ENCODE measurements around the gene MAP3K12. TPM values are rescaled to one million over a fixed set of nuclear protein-coding genes. Genes with fewer than 3 reads are reported as not detected.

MAP3K12 gene
- total and polyA plus RNA-seq, 10 of the 15 experiments (the other 5 are each of a cell fraction or from before 2014, with no cell fraction given): 0.45 to 14.9 (median 6.9) TPM

DNA sequence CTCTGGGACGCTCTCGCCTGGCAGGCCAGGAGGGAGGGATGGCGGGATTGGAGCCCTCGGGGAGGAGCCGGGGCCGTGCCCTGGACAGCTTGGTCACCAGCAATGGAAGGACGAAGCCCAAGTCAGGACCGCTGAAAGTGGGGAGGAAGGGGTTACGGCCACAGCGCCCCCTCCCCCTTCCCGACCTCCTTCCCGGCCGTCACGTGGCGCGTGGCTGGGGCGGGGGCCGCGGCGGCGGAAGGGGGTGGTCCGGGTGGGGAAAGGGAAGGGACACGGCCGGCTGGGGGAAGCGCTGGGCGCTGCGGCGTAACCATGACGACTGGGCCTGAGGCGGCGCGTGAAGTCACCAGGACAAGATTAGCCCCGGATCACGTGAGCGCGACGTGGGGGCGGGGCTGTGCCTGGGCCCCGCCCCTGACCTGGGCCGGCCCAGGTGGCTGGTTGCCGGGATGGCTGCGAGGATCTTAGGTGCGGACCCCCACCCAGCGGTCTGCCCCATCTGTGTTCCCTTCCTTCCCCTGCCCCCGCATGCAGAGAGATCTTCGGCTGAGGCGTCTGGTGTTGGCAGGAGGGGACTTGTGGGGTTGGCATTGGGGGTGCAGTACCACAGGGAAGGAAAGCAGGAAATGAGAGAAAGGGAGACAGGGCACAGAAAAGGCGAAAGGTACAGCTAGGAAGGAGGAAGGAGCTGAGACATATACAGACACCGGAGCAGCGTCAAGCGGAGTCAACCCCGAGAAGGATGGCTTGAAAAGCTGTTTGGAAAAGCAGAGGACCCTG, 6.2 kb downstream of the MAP3K12 start (continued):
- TF ChIP-seq, protein P1, sequence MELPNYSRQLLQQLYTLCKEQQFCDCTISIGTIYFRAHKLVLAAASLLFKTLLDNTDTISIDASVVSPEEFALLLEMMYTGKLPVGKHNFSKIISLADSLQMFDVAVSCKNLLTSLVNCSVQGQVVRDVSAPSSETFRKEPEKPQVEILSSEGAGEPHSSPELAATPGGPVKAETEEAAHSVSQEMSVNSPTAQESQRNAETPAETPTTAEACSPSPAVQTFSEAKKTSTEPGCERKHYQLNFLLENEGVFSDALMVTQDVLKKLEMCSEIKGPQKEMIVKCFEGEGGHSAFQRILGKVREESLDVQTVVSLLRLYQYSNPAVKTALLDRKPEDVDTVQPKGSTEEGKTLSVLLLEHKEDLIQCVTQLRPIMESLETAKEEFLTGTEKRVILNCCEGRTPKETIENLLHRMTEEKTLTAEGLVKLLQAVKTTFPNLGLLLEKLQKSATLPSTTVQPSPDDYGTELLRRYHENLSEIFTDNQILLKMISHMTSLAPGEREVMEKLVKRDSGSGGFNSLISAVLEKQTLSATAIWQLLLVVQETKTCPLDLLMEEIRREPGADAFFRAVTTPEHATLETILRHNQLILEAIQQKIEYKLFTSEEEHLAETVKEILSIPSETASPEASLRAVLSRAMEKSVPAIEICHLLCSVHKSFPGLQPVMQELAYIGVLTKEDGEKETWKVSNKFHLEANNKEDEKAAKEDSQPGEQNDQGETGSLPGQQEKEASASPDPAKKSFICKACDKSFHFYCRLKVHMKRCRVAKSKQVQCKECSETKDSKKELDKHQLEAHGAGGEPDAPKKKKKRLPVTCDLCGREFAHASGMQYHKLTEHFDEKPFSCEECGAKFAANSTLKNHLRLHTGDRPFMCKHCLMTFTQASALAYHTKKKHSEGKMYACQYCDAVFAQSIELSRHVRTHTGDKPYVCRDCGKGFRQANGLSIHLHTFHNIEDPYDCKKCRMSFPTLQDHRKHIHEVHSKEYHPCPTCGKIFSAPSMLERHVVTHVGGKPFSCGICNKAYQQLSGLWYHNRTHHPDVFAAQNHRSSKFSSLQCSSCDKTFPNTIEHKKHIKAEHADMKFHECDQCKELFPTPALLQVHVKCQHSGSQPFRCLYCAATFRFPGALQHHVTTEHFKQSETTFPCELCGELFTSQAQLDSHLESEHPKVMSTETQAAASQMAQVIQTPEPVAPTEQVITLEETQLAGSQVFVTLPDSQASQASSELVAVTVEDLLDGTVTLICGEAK (IDR thresholded peaks at IDR 0.05; ENCODE audit: borderline replicate concordance): no peak
- peak; percentile 97 for TF ChIP-seq BMI1 (IDR thresholded peaks at IDR 0.05; ENCODE audit: borderline replicate concordance)
- TF ChIP-seq SREBF2 (IDR thresholded peaks at IDR 0.05; ENCODE audit: low read length): no peak
- TF ChIP-seq, protein P2, sequence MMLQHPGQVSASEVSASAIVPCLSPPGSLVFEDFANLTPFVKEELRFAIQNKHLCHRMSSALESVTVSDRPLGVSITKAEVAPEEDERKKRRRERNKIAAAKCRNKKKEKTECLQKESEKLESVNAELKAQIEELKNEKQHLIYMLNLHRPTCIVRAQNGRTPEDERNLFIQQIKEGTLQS (IDR thresholded peaks at IDR 0.05; ENCODE audit: borderline replicate concordance, extremely low read depth, low read depth, low read length): peak; percentile 70; the same call in 1 of the 2 replicates
- TF ChIP-seq, protein P3, sequence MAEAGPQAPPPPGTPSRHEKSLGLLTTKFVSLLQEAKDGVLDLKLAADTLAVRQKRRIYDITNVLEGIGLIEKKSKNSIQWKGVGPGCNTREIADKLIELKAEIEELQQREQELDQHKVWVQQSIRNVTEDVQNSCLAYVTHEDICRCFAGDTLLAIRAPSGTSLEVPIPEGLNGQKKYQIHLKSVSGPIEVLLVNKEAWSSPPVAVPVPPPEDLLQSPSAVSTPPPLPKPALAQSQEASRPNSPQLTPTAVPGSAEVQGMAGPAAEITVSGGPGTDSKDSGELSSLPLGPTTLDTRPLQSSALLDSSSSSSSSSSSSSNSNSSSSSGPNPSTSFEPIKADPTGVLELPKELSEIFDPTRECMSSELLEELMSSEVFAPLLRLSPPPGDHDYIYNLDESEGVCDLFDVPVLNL (IDR thresholded peaks at IDR 0.05; ENCODE audit: low read depth, low read length): 0 out of 2 replicates have a peak, but pooled peaks have one; percentile 16
- no peak for TF ChIP-seq RUNX3 (IDR thresholded peaks at IDR 0.05; ENCODE audit: low read length)
- no peak for TF ChIP-seq SUZ12 (IDR thresholded peaks at IDR 0.05; ENCODE audit: unreplicated experiment)
- TF ChIP-seq, protein P4, sequence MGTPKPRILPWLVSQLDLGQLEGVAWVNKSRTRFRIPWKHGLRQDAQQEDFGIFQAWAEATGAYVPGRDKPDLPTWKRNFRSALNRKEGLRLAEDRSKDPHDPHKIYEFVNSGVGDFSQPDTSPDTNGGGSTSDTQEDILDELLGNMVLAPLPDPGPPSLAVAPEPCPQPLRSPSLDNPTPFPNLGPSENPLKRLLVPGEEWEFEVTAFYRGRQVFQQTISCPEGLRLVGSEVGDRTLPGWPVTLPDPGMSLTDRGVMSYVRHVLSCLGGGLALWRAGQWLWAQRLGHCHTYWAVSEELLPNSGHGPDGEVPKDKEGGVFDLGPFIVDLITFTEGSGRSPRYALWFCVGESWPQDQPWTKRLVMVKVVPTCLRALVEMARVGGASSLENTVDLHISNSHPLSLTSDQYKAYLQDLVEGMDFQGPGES (IDR thresholded peaks at IDR 0.05): no peak
- TF ChIP-seq MXI1 (IDR thresholded peaks at IDR 0.05; ENCODE audit: low read depth, low read length): peak; percentile 87
- peak; percentile 55; the same call in 1 of the 2 replicates for TF ChIP-seq ATF7 (IDR thresholded peaks at IDR 0.05; ENCODE audit: low read depth)
- TF ChIP-seq ZNF24 (IDR thresholded peaks at IDR 0.05): no peak
- peak; percentile 31; the same call in 1 of the 2 replicates for TF ChIP-seq MTA2 (IDR thresholded peaks at IDR 0.05; ENCODE audit: low read depth)
- TF ChIP-seq CHD1 (IDR thresholded peaks at IDR 0.05; ENCODE audit: low read depth, low read length): no peak
- TF ChIP-seq, protein P5, sequence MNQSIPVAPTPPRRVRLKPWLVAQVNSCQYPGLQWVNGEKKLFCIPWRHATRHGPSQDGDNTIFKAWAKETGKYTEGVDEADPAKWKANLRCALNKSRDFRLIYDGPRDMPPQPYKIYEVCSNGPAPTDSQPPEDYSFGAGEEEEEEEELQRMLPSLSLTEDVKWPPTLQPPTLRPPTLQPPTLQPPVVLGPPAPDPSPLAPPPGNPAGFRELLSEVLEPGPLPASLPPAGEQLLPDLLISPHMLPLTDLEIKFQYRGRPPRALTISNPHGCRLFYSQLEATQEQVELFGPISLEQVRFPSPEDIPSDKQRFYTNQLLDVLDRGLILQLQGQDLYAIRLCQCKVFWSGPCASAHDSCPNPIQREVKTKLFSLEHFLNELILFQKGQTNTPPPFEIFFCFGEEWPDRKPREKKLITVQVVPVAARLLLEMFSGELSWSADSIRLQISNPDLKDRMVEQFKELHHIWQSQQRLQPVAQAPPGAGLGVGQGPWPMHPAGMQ (IDR thresholded peaks at IDR 0.05; ENCODE audit: borderline replicate concordance): no peak
- no peak for TF ChIP-seq MTA3 (IDR thresholded peaks at IDR 0.05; ENCODE audit: borderline replicate concordance, low read length)
- TF ChIP-seq MEF2B (IDR thresholded peaks at IDR 0.05; ENCODE audit: partially characterized antibody, poor library complexity, severe bottlenecking): peak; percentile 60
- TF ChIP-seq, protein P6, sequence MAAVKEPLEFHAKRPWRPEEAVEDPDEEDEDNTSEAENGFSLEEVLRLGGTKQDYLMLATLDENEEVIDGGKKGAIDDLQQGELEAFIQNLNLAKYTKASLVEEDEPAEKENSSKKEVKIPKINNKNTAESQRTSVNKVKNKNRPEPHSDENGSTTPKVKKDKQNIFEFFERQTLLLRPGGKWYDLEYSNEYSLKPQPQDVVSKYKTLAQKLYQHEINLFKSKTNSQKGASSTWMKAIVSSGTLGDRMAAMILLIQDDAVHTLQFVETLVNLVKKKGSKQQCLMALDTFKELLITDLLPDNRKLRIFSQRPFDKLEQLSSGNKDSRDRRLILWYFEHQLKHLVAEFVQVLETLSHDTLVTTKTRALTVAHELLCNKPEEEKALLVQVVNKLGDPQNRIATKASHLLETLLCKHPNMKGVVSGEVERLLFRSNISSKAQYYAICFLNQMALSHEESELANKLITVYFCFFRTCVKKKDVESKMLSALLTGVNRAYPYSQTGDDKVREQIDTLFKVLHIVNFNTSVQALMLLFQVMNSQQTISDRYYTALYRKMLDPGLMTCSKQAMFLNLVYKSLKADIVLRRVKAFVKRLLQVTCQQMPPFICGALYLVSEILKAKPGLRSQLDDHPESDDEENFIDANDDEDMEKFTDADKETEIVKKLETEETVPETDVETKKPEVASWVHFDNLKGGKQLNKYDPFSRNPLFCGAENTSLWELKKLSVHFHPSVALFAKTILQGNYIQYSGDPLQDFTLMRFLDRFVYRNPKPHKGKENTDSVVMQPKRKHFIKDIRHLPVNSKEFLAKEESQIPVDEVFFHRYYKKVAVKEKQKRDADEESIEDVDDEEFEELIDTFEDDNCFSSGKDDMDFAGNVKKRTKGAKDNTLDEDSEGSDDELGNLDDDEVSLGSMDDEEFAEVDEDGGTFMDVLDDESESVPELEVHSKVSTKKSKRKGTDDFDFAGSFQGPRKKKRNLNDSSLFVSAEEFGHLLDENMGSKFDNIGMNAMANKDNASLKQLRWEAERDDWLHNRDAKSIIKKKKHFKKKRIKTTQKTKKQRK (IDR thresholded peaks at IDR 0.05; ENCODE audit: low read depth, low read length): no peak
- TF ChIP-seq KLF5 (IDR thresholded peaks at IDR 0.05; ENCODE audit: partially characterized antibody): no peak
